IMR-90 (cell line): Measurements from ENCODE around the gene PLBD2. TPM values are rescaled to one million over a fixed set of nuclear protein-coding genes. Genes with fewer than 3 reads are reported as not detected.

Experiments
- ATAC-seq: fragments of 200-7000 bp; cut with Tn5 transposase; 2 replicates; pipeline ENCODE4 v1.9.1; 2020; ENCODE audit warnings: low read depth, mild to moderate bottlenecking, moderate library complexity
- BruUV-seq: library from RNA; stranded (reverse); fragments of 400-500 nt; replicated peaks from 2 replicates; lab custom pipeline; 2021; lab: Mats Ljungman, UMichigan
- CTCF ChIA-PET: fragments of 300-600 bp; formaldehyde crosslinking; extraction: SDS; loops from one replicate; lab custom pipeline; 2021; ENCODE audit warnings: antibody characterized with exemption; lab: Yijun Ruan, JAX
- POLR2A ChIA-PET: fragments of 300-600 bp; sonication (Branson Sonifier 250); formaldehyde crosslinking; loops from one replicate; lab custom pipeline; 2022; ENCODE audit warnings: antibody characterized with exemption; ENCODE audit not compliant: unreplicated experiment; lab: Charles Lee
- DNase-seq: peaks from one replicate; pipeline ENCODE4 v3.0.0; 2013
- H2AFZ ChIP-seq: replicated peaks from 2 replicates; pipeline ENCODE3; 2013; ENCODE audit warnings: low read length, mild to moderate bottlenecking; ENCODE audit not compliant: poor library complexity
- H2AK5ac ChIP-seq: 2 replicates; pipeline ENCODE4 v1.6.1; 2013; ENCODE audit warnings: low read depth, low read length, inconsistent platforms
- H2AK9ac ChIP-seq: replicated peaks from 2 replicates; pipeline ENCODE3; 2013; ENCODE audit warnings: mild to moderate bottlenecking, low read depth, low read length, moderate library complexity; ENCODE audit not compliant: poor library complexity
- H2BK120ac ChIP-seq: 2 replicates; pipeline ENCODE4 v1.6.1; 2013; ENCODE audit warnings: low read depth, low read length, inconsistent platforms
- H2BK15ac ChIP-seq: 3 replicates; pipeline ENCODE4 v1.6.1; 2013; ENCODE audit warnings: low read depth, low read length, inconsistent platforms
- H2BK20ac ChIP-seq: 2 replicates; pipeline ENCODE4 v1.6.1; 2013; ENCODE audit warnings: low read depth, mild to moderate bottlenecking, inconsistent platforms, low read length, moderate library complexity
- H2BK5ac ChIP-seq: 2 replicates; pipeline ENCODE4 v1.6.1; 2013; ENCODE audit warnings: mild to moderate bottlenecking, low read depth, low read length, inconsistent platforms; ENCODE audit not compliant: poor library complexity, severe bottlenecking
- H3K14ac ChIP-seq: replicated peaks from 2 replicates; pipeline ENCODE4 v1.6.1; 2013; ENCODE audit warnings: low read depth, low read length, inconsistent platforms
- H3K18ac ChIP-seq: 2 replicates; pipeline ENCODE4 v1.6.1; 2013; ENCODE audit warnings: low read depth, low read length, control low read depth
- H3K23ac ChIP-seq: 2 replicates; pipeline ENCODE4 v1.6.1; 2013; ENCODE audit warnings: low read depth, low read length, inconsistent platforms
- H3K27ac ChIP-seq: 2 replicates; pipeline ENCODE4 v1.5.1; 2013; ENCODE audit warnings: mild to moderate bottlenecking, control low read depth, low read length; ENCODE audit not compliant: insufficient read depth
- H3K27me3 ChIP-seq: 2 replicates; pipeline ENCODE4 v1.6.1; 2013; ENCODE audit warnings: low read length; ENCODE audit not compliant: control insufficient read depth, insufficient read depth
- H3K36me3 ChIP-seq: 2 replicates; pipeline ENCODE4 v1.6.1; 2013; ENCODE audit warnings: low read length, mixed read lengths; ENCODE audit not compliant: control insufficient read depth, insufficient read depth
- H3K4ac ChIP-seq: 2 replicates; pipeline ENCODE4 v1.6.1; 2013; ENCODE audit warnings: low read depth, low read length, inconsistent platforms
- H3K4me1 ChIP-seq: 2 replicates; pipeline ENCODE4 v1.6.1; 2013; ENCODE audit warnings: low read length, mixed read lengths; ENCODE audit not compliant: control insufficient read depth, insufficient read depth
- H3K4me2 ChIP-seq: 2 replicates; pipeline ENCODE4 v1.6.1; 2013; ENCODE audit warnings: low read depth, mild to moderate bottlenecking, control low read depth, low read length, moderate library complexity
- H3K4me3 ChIP-seq: 2 replicates; pipeline ENCODE4 v1.5.1; 2013; ENCODE audit warnings: low read depth, mild to moderate bottlenecking, control low read depth, low read length, moderate library complexity; ENCODE audit not compliant: insufficient read depth
- H3K56ac ChIP-seq: 2 replicates; pipeline ENCODE4 v1.6.1; 2013; ENCODE audit warnings: low read length, inconsistent platforms; ENCODE audit not compliant: insufficient read depth; ENCODE audit errors: extremely low read depth
- H3K79me1 ChIP-seq, 2 experiments: 2 replicates each; pipeline ENCODE4 v1.6.1; 2013; ENCODE audit warnings: low read length in 2 of 2, inconsistent platforms in 1 of 2, low read depth in 1 of 2
- H3K9ac ChIP-seq: 2 replicates; pipeline ENCODE4 v1.6.1; 2013; ENCODE audit warnings: low read depth, low read length, control low read depth
- H3K9me1 ChIP-seq: 2 replicates; pipeline ENCODE4 v1.6.1; 2013; ENCODE audit warnings: low read length, inconsistent platforms; ENCODE audit not compliant: insufficient read depth
- H3K9me3 ChIP-seq: 2 replicates; pipeline ENCODE4 v1.6.1; 2013; ENCODE audit warnings: low read length; ENCODE audit not compliant: control insufficient read depth, insufficient read depth
- H4K20me1 ChIP-seq: 2 replicates; pipeline ENCODE4 v1.6.1; 2013; ENCODE audit warnings: low read length, inconsistent platforms; ENCODE audit not compliant: insufficient read depth
- H4K5ac ChIP-seq: 2 replicates; pipeline ENCODE4 v1.6.1; 2013; ENCODE audit warnings: mild to moderate bottlenecking, low read depth, low read length, control low read depth
- H4K8ac ChIP-seq, 2 experiments: 2 replicates each; pipeline ENCODE4 v1.6.1; 2013; ENCODE audit warnings: low read depth in 2 of 2, low read length in 2 of 2, control low read depth in 1 of 2, inconsistent platforms in 1 of 2
- H4K91ac ChIP-seq: 2 replicates; pipeline ENCODE4 v1.6.1; 2013; ENCODE audit warnings: low read depth, low read length, inconsistent platforms; ENCODE audit not compliant: insufficient read depth
- CEBPB ChIP-seq: IDR thresholded peaks from 2 replicates; pipeline ENCODE4 v1.6.1; 2012; ENCODE audit warnings: low read depth, low read length, improper control_type of control experiment
- CTCF ChIP-seq: conservative IDR thresholded peaks from 2 replicates; pipeline ENCODE4 v1.5.1; 2012; ENCODE audit warnings: mild to moderate bottlenecking, low read depth, low read length, improper control_type of control experiment
- ELK1 ChIP-seq: fragments of 150-350 bp; IDR thresholded peaks from 2 replicates; pipeline ENCODE4 v1.6.1; 2016; ENCODE audit warnings: low read depth, mild to moderate bottlenecking, low read length, moderate library complexity, borderline replicate concordance
- FOS ChIP-seq: fragments of 150-350 bp; IDR thresholded peaks from 2 replicates; pipeline ENCODE4 v1.6.1; 2016; ENCODE audit warnings: low read depth, low read length
- MAFK ChIP-seq: IDR thresholded peaks from 2 replicates; pipeline ENCODE4 v1.6.1; 2012; ENCODE audit warnings: low read depth, low read length, improper control_type of control experiment
- MXI1 ChIP-seq: IDR thresholded peaks from 2 replicates; pipeline ENCODE4 v1.6.1; 2012; ENCODE audit warnings: low read depth, mild to moderate bottlenecking, low read length, moderate library complexity, borderline replicate concordance
- POLR2A ChIP-seq: IDR thresholded peaks from 2 replicates; pipeline ENCODE4 v1.6.1; 2012; ENCODE audit warnings: mild to moderate bottlenecking, low read depth, low read length
- RCOR1 ChIP-seq: IDR thresholded peaks from 2 replicates; pipeline ENCODE4 v1.6.1; 2012; ENCODE audit warnings: mild to moderate bottlenecking, low read length, improper control_type of control experiment; ENCODE audit not compliant: insufficient replicate concordance
- SMC3 ChIP-seq: fragments of 150-350 bp; IDR thresholded peaks from 2 replicates; pipeline ENCODE4 v1.6.1; 2016; ENCODE audit warnings: low read depth, mild to moderate bottlenecking, antibody characterized with exemption, low read length, moderate library complexity
- WGBS, 2 experiments: methylation state at CpG; one replicate each; pipeline versions ENCODE4 v1.1.5 to v1.1.7; 2013; ENCODE audit warnings: missing lambda C conversion rate in 2 of 2; ENCODE audit not compliant: insufficient read length in 1 of 2; ENCODE audit errors: extremely low coverage in 2 of 2; 5-methylcytosine and 5-hydroxymethylcytosine counted together
- dilution Hi-C: fragments of 300-500 bp; cut with HindIII; formaldehyde crosslinking; loops from one replicate; pipeline ENCODE4 v1.14.3; 2018; ENCODE audit warnings: low sequenced_read_pairs; ENCODE audit not compliant: unreplicated experiment
- in situ Hi-C: fragments of 300-500 bp; cut with MboI; formaldehyde crosslinking; loops from 3 replicates; pipeline ENCODE4 v1.14.3; 2019; ENCODE audit warnings: low sequenced_read_pairs, inconsistent platforms, mixed read lengths
- intact Hi-C: fragments of 100-400 bp; cut with micrococcal nuclease; formaldehyde crosslinking; loops from 2 replicates; pipeline ENCODE4 v1.10.0; 2022
- polyA plus RNA-seq, 3 experiments: library from polyadenylated mRNA; depleted of rRNA; stranded (reverse); fragments of >200 nt; gene quantifications; 2 replicates each; pipeline ENCODE4 v1.2.3, GENCODE V29; 2012; ENCODE audit warnings: low replicate concordance in 1 of 3
- total RNA-seq: library from RNA; depleted of rRNA; stranded (reverse); fragments of >200 nt; gene quantifications from 2 replicates; pipeline ENCODE4 v1.2.3, GENCODE V29; 2012

PLBD2 gene
- total and polyA plus RNA-seq, 2 of the 4 experiments (the other 2 are of a cell fraction), result 7.3 to 44.5 TPM

GRCh38 chr12:113381220-113381619, 22.8 kb downstream of the PLBD2 start:
- H3K18ac ChIP-seq, result no peak overlapping the region
- H2AK5ac ChIP-seq, result no peak overlapping the region
- no peak overlapping the region for H2AFZ ChIP-seq
- no peak overlapping the region for H3K9ac ChIP-seq
- no peak for DNase-seq
- H3K27me3 ChIP-seq, result no peaks in the 10 kb centered on the region
- intact Hi-C loops, result no loop called here
- dilution Hi-C loops, result no loop called here
- H3K27ac ChIP-seq, result no peak overlapping the region
- ChIA-PET CTCF (no interaction called here), POLR2A (no interaction called here)
- ATAC-seq, result no peak
- TF ChIP-seq CEBPB (no peak), RCOR1 (no peak), MXI1 (no peak), CTCF (no peak), FOS (no peak), MAFK (no peak), POLR2A (no peak), SMC3 (no peak), ELK1 (no peak)
- no peak overlapping the region for H3K4me3 ChIP-seq
- in situ Hi-C loops, result no loop called here
- no peaks in the 10 kb centered on the region for H3K4me1 ChIP-seq
- no peaks in the 10 kb centered on the region for H3K79me1 ChIP-seq
- H2AK9ac ChIP-seq, result no peak overlapping the region
- H4K20me1 ChIP-seq, result no peaks in the 10 kb centered on the region
- H2BK20ac ChIP-seq, result no peak overlapping the region
- peaks cover 23% of the 10 kb centered on the region for H3K36me3 ChIP-seq
- H3K14ac ChIP-seq, result no peak overlapping the region
- no peak overlapping the region for H4K5ac ChIP-seq
- H2BK5ac ChIP-seq, result no peak overlapping the region
- BruUV-seq, result no TSS peak
- no peak overlapping the region for H2BK15ac ChIP-seq
- no peaks in the 10 kb centered on the region for H3K9me1 ChIP-seq
- no peak overlapping the region for H2BK120ac ChIP-seq
- H3K4ac ChIP-seq, result no peak overlapping the region
- H3K4me2 ChIP-seq, result no peak overlapping the region
- no peak overlapping the region for H4K91ac ChIP-seq
- no peak overlapping the region for H4K8ac ChIP-seq
- H3K23ac ChIP-seq, result no peak overlapping the region
- H3K9me3 ChIP-seq, result no peaks in the 10 kb centered on the region
- WGBS, 2 experiments, result 83% methylated on average over 2 of the region's 11 CpGs; no CpG with 5 or more reads in 1 of the 2 experiments
- H3K56ac ChIP-seq, result no peak overlapping the region
